Measurements from ENCODE around the gene LRRK1. TPM values are rescaled to one million over a fixed set of nuclear protein-coding genes. Genes with fewer than 3 reads are reported as not detected.

LRRK1 gene, protein sequence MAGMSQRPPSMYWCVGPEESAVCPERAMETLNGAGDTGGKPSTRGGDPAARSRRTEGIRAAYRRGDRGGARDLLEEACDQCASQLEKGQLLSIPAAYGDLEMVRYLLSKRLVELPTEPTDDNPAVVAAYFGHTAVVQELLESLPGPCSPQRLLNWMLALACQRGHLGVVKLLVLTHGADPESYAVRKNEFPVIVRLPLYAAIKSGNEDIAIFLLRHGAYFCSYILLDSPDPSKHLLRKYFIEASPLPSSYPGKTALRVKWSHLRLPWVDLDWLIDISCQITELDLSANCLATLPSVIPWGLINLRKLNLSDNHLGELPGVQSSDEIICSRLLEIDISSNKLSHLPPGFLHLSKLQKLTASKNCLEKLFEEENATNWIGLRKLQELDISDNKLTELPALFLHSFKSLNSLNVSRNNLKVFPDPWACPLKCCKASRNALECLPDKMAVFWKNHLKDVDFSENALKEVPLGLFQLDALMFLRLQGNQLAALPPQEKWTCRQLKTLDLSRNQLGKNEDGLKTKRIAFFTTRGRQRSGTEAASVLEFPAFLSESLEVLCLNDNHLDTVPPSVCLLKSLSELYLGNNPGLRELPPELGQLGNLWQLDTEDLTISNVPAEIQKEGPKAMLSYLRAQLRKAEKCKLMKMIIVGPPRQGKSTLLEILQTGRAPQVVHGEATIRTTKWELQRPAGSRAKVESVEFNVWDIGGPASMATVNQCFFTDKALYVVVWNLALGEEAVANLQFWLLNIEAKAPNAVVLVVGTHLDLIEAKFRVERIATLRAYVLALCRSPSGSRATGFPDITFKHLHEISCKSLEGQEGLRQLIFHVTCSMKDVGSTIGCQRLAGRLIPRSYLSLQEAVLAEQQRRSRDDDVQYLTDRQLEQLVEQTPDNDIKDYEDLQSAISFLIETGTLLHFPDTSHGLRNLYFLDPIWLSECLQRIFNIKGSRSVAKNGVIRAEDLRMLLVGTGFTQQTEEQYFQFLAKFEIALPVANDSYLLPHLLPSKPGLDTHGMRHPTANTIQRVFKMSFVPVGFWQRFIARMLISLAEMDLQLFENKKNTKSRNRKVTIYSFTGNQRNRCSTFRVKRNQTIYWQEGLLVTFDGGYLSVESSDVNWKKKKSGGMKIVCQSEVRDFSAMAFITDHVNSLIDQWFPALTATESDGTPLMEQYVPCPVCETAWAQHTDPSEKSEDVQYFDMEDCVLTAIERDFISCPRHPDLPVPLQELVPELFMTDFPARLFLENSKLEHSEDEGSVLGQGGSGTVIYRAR (N-terminal part only)
- total RNA-seq, result 21.0 and 29.4 TPM in 2 replicates

DNA sequence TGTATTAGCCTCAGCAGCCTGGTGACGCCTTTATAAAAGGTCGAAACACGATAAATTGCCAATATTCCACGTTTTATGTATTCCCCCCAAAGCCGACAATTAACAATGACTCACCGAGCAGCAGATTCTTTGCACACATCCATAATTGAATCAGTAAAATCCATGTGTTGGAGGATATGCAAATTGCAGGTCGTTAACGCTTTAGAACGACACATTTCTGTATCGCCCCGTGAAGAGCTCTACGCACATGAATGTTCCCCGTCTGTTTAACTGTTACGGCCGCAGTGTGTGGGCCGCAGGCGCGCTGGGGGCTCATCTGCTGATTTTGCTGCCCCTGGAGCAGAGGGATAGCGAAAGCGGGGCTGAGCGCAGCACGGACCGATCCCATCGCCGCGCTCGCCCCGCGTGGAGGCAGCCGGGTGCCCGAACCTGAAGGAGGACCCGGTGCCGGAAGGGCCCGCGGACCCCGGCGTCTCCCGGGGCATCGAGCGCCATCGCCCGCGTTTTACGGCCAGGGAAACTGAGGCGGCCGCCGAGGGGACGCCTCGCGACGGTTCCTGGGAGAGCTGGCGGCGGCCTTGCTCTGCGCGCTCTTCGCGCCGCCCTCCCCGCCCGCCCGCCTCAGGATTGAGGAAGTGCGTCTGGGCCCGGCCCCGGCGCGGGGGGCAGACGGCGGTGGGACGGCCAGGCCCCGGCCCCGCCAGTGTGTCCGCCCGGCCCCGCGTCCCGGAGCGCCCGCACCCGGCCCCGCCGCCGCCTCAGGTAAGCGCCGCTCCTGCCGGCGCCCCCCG lies at the start of gene LRRK1:
LRRK1 (plus strand) TSS at position 668 of the 791 bp plus-strand sequence. CDS start 5,276 bp downstream, outside the sequence.

GRCh38 chr15:100879464-100880138 lies 39.6 kb upstream of the LRRK1 start, which contains the start of gene ALDH1A3:
Gene ALDH1A3, plus strand, starts transcription at chr15:100879831. Its CDS starts 77 bp downstream, at chr15:100879908.

Other genes with a start within 250 kb of the LRRK1 start
- 302 and 555 TPM in 2 replicates for gene ALDH1A3, start 39.5 kb upstream of the LRRK1 start, total RNA-seq